GM12864 (cell line): ENCODE measurements around the gene SYTL2.
A peak's percentile ranks its signal among the peaks of the same experiment; 100 is the strongest.

ENCODE experiments used
- DNase-seq: peaks from one replicate; pipeline ENCODE4 v3.0.0-alpha.2; 2011; ENCODE audit warnings: low read depth
- H3K4me3 ChIP-seq: 2 replicates; pipeline ENCODE4 v1.5.1; 2011; ENCODE audit warnings: mild to moderate bottlenecking, low read depth, low read length, control low read depth
- TF ChIP-seq, protein P1 (sequence below): IDR thresholded peaks from 2 replicates; pipeline ENCODE4 v1.5.1; 2011; ENCODE audit warnings: low read depth, mild to moderate bottlenecking, moderate library complexity, low read length, control low read depth, inconsistent platforms; ENCODE audit errors: missing control alignments

SYTL2 gene

DNA sequence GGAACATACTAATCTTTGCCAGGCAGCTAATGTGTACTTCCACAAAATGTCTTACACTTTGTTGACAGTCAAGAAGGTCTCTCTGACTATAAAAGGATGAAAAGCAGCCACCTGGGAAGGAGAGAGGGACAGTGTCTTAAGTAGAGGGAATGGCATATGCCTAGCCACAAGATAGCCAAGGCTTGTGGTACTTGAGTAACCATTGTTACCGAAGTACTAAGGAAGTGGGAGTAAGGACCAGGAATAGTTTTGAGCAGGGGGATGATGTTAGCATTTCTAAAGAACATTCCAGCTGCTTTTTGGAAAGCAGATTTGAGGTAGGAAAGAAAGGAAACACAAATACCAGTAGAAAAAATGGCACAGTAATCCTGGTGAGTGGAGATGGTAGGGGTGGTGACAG is 159.8 kb downstream of the SYTL2 start:
- TF ChIP-seq, protein P1, sequence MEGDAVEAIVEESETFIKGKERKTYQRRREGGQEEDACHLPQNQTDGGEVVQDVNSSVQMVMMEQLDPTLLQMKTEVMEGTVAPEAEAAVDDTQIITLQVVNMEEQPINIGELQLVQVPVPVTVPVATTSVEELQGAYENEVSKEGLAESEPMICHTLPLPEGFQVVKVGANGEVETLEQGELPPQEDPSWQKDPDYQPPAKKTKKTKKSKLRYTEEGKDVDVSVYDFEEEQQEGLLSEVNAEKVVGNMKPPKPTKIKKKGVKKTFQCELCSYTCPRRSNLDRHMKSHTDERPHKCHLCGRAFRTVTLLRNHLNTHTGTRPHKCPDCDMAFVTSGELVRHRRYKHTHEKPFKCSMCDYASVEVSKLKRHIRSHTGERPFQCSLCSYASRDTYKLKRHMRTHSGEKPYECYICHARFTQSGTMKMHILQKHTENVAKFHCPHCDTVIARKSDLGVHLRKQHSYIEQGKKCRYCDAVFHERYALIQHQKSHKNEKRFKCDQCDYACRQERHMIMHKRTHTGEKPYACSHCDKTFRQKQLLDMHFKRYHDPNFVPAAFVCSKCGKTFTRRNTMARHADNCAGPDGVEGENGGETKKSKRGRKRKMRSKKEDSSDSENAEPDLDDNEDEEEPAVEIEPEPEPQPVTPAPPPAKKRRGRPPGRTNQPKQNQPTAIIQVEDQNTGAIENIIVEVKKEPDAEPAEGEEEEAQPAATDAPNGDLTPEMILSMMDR, result no peak
- no peak overlapping the region for H3K4me3 ChIP-seq
- no peak for DNase-seq

DNA sequence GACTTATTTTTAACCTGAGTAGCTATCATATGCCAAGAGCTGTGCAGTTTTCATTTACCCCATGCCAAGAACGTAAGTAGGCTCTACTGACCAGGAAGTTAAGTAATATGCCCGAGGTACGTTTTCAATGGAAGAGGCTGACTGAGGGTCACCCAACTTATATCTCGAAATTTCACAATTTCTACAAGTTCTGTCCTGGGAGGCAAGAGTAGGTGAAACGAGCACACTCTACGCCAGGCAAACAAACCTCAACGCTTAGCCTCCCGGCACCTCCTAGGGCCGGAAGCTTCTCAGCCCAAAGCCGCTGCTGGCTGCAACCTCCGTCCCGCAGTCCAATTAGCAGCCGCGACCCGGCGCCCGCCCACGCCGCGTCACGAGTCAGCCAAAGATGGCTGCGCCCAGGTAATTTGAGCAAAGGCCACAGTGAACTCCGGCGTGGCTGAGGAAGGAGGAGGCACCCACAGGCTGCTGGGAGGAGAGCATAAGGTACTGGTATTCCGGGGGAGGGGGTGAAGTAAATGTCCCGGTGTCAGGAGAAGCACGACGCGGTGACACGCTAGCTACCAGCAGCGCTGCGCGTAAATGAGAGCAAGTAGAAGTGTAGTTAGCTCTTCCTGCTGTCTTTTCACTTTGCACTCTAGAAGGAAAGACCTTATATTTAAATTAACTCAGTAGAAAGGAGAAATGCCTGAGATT is 163.2 kb downstream of the SYTL2 start, which contains the start of gene TMEM126A:
Gene TMEM126A, plus strand, starts transcription at position 364 of the 696 bp plus-strand sequence. CDS start 2,289 bp downstream, outside the sequence.
- TF ChIP-seq, protein P1, result no peak
- peak; percentile 69 for DNase-seq
- H3K4me3 ChIP-seq, result peak within 1 kb of the TSS; percentile 72

DNA sequence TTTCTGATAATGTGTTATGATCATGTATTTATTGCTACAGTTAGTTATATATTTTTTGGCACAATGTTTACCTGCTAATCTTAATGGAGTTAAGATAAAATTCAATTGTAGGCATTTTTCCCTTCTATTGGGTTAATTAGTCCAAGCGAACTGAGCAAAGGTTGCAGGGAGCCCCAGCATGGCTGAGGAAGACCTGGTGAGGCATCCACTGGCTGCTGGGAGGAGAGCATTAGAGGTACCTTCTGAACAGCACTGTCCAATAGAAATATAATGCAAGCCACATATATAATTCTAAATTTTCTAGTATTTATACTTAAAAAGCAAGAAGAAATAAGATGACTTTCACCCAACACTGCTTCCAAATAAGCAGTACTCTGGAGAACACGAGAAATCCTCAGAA is 163.9 kb downstream of the SYTL2 start:
- TF ChIP-seq, protein P1, result no peak
- DNase-seq, result no peak
- peak overlapping the region; percentile 72 for H3K4me3 ChIP-seq
